SK-N-SH (cell line): ENCODE data around the gene GDF9. TPM values are rescaled to one million over a fixed set of nuclear protein-coding genes. Genes with fewer than 3 reads are reported as not detected.

ENCODE experiments used
- CTCF ChIA-PET: fragments of 300-600, 350-600 bp; formaldehyde crosslinking; extraction: SDS; loops from one replicate; lab custom pipeline; 2021; lab: Yijun Ruan, JAX
- POLR2A ChIA-PET: fragments of 350-600 bp; sonication (Branson Sonifier 250); formaldehyde crosslinking; extraction: SDS; loops from one replicate; lab custom pipeline; 2020; ENCODE audit warnings: antibody characterized with exemption, inconsistent platforms; lab: Yijun Ruan, JAX
- DNase-seq: peaks from one replicate; pipeline ENCODE4 v3.0.0; 2012
- H2AFZ ChIP-seq: fragments of 200-600 bp; sonication (generic); 2 replicates; pipeline ENCODE4 v1.8.1; 2016; ENCODE audit warnings: antibody characterized with exemption, mild to moderate bottlenecking, low read depth
- H3F3A ChIP-seq: fragments of 200-600 bp; sonication (generic); replicated peaks from 2 replicates; pipeline ENCODE3; 2016; ENCODE audit warnings: antibody characterized with exemption, mild to moderate bottlenecking; ENCODE audit not compliant: insufficient read depth
- H3K27ac ChIP-seq, 2 experiments: fragments of 200-500 bp in 1 of 2; fragments of 200-600 bp in 1 of 2; sonication (Bioruptor generic) in 1 of 2; sonication (generic), shearing (Covaris generic) in 1 of 2; 2 replicates each; pipeline versions ENCODE4 v1.5.1 to v1.6.1; 2014 to 2016; ENCODE audit warnings: low read depth in 2 of 2, inconsistent platforms in 1 of 2, low read length in 1 of 2, mild to moderate bottlenecking in 1 of 2, mixed read lengths in 1 of 2
- H3K27me3 ChIP-seq: fragments of 200-600 bp; sonication (generic), shearing (Covaris generic); 2 replicates; pipeline ENCODE4 v1.6.1; 2016; ENCODE audit warnings: mixed run types; ENCODE audit not compliant: insufficient read depth
- H3K36me3 ChIP-seq, 2 experiments: fragments of 200-500 bp in 1 of 2; fragments of 200-600 bp in 1 of 2; sonication (Bioruptor generic) in 1 of 2; sonication (generic) in 1 of 2; replicated peaks in 1 of 2; 2 replicates each; pipeline versions ENCODE3 to v1.5.1; 2014 to 2016; ENCODE audit warnings: low read length in 1 of 2, mild to moderate bottlenecking in 1 of 2; ENCODE audit not compliant: insufficient read depth in 2 of 2, control insufficient read depth in 1 of 2
- H3K4me1 ChIP-seq, 2 experiments: fragments of 200-500 bp in 1 of 2; fragments of 200-600 bp in 1 of 2; sonication (Bioruptor generic) in 1 of 2; sonication (generic), shearing (Covaris generic) in 1 of 2; 2 replicates each; pipeline versions ENCODE4 v1.5.1 to v1.6.1; 2014 to 2016; ENCODE audit warnings: low read depth in 1 of 2, low read length in 1 of 2, mixed run types in 1 of 2; ENCODE audit not compliant: insufficient read depth in 2 of 2, control insufficient read depth in 1 of 2
- H3K4me2 ChIP-seq: fragments of 200-600 bp; sonication (generic), shearing (Covaris generic); 2 replicates; pipeline ENCODE4 v1.6.1; 2017; ENCODE audit warnings: mixed run types
- H3K4me3 ChIP-seq, 2 experiments: fragments of 200-500 bp in 1 of 2; fragments of 200-600 bp in 1 of 2; sonication (Bioruptor generic) in 1 of 2; sonication (generic), shearing (Covaris generic) in 1 of 2; 2 replicates each; pipeline versions ENCODE4 v1.5.1 to v1.8.1; 2014 to 2016; ENCODE audit warnings: low read depth in 2 of 2, inconsistent platforms in 1 of 2, low read length in 1 of 2, mild to moderate bottlenecking in 1 of 2, mixed read lengths in 1 of 2, moderate library complexity in 1 of 2
- H3K79me2 ChIP-seq: fragments of 200-600 bp; sonication (generic); 2 replicates; pipeline ENCODE4 v1.8.1; 2017; ENCODE audit warnings: mild to moderate bottlenecking; ENCODE audit not compliant: insufficient read depth
- H3K9ac ChIP-seq: fragments of 200-600 bp; sonication (generic); 2 replicates; pipeline ENCODE4 v1.6.1; 2017; ENCODE audit warnings: mixed run types
- H3K9me2 ChIP-seq: fragments of 200-600 bp; sonication (generic); 2 replicates; pipeline ENCODE4 v1.6.1; 2017; ENCODE audit warnings: mixed run types
- H3K9me3 ChIP-seq: fragments of 200-600 bp; sonication (generic); 2 replicates; pipeline ENCODE4 v1.6.1; 2017; ENCODE audit warnings: mixed run types, mild to moderate bottlenecking, moderate library complexity
- H4K20me1 ChIP-seq: fragments of 200-600 bp; sonication (generic); 2 replicates; pipeline ENCODE4 v1.6.1; 2017; ENCODE audit warnings: mild to moderate bottlenecking, mixed run types; ENCODE audit not compliant: insufficient read depth
- CHD2 ChIP-seq: fragments of 150-350 bp; IDR thresholded peaks from 2 replicates; pipeline ENCODE4 v1.6.1; 2018; ENCODE audit warnings: low read length; ENCODE audit not compliant: partially characterized antibody
- CTCF ChIP-seq: fragments of 200-600 bp; sonication (generic); IDR thresholded peaks from 2 replicates; pipeline ENCODE4 v1.6.1; 2017; ENCODE audit warnings: antibody characterized with exemption, mild to moderate bottlenecking, moderate library complexity
- NFIC ChIP-seq: IDR thresholded peaks from 2 replicates; pipeline ENCODE4 v1.4.0; 2012; ENCODE audit warnings: borderline replicate concordance
- RAD21 ChIP-seq: IDR thresholded peaks from 2 replicates; pipeline ENCODE4 v1.6.1; 2012; ENCODE audit warnings: mild to moderate bottlenecking, low read length
- REST ChIP-seq: IDR thresholded peaks from 2 replicates; pipeline ENCODE4 v1.6.1; 2012; ENCODE audit warnings: mild to moderate bottlenecking, low read depth, low read length, moderate library complexity
- RXRA ChIP-seq: IDR thresholded peaks from 2 replicates; pipeline ENCODE4 v1.4.0; 2012; ENCODE audit warnings: low read depth, mild to moderate bottlenecking, borderline replicate concordance
- SMC3 ChIP-seq: IDR thresholded peaks from 2 replicates; pipeline ENCODE4 v1.6.1; 2012; ENCODE audit warnings: low read depth, low read length, improper control_type of control experiment
- WGBS: methylation state at CpG from one replicate; pipeline ENCODE4 v1.1.6; 2017; ENCODE audit warnings: low lambda C conversion rate; 5-methylcytosine and 5-hydroxymethylcytosine counted together
- polyA plus RNA-seq, 3 experiments: library from polyadenylated mRNA; depleted of rRNA; stranded (reverse); fragments of >200 nt; gene quantifications; 2 replicates each; pipeline ENCODE4 v1.2.3, GENCODE V29; 2012

GDF9 gene
- polyA plus RNA-seq, 1 of the 3 experiments (the other 2 are of a cell fraction) = 0.82 TPM

- CTCF ChIA-PET = interaction anchor here (0.8 to 4.2 kb wide), 32 partner anchors 9 to 599 kb away, joined by 3 to 43 read pairs (median 4); partner anchors contain the start of genes GDF9, HSPA4, SHROOM1 and UQCRQ
- H3K9me3 ChIP-seq = no peaks in the 10 kb centered on the region
- no peaks in the 10 kb centered on the region for H3K9me2 ChIP-seq
- no peak overlapping the region for H2AFZ ChIP-seq
- peaks cover 37% of the 10 kb centered on the region for H3F3A ChIP-seq
- H3K9ac ChIP-seq = no peak overlapping the region
- TF ChIP-seq RXRA (no peak), CTCF (peak; percentile 73), RAD21 (peak; percentile 65), NFIC (no peak), SMC3 (peak; percentile 80), REST (no peak)
- peak overlapping the region in 1 of 2 experiments; percentile 32; a peak in 2 of 4 replicates for H3K27ac ChIP-seq
- no peaks in the 10 kb centered on the region; a peak in 1 of 4 replicates for H3K4me1 ChIP-seq
- DNase-seq = peak; percentile 53
- no peaks in the 10 kb centered on the region for H3K27me3 ChIP-seq
- peaks cover 5% of the 10 kb centered on the region; the same call in 1 of the 2 replicates for H4K20me1 ChIP-seq
- peaks cover 2% of the 10 kb centered on the region; the same call in 1 of the 2 replicates for H3K79me2 ChIP-seq
- POLR2A ChIA-PET = no interaction called here
- H3K4me3 ChIP-seq = no peak overlapping the region
- peaks cover 74 to 81% of the 10 kb centered on the region in 2 experiments for H3K36me3 ChIP-seq
- no peak overlapping the region for H3K4me2 ChIP-seq
- WGBS = 55% methylated on average over 2 of the region's 2 CpGs
Observed at GRCh38 chr5:132883261-132883834, 17.1 kb upstream of the GDF9 start.

DNA sequence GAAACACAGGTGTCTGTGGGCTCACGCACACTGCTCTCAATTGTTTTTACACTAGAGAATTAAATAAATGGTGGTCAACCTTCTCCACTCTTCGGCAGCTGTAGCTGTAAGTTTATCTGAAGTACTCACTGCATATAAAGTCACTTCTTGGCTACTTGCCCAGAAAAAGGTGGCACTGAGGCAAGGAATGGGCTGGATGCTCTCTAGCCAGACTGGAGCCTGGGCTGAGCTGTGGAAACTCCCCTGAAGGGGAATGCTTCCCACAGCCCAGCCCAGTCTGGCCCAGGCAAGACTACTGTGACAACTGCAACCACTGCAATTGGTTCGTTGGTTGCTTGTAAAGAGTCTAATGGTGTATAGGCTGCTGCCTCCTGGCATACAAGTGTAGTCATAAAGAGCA lies 11.7 kb upstream of the GDF9 start:
- Histone ChIP-seq H3K4me3 (no peak overlapping the region), H3K9me2 (no peaks in the 10 kb centered on the region), H3K27ac (no peak overlapping the region), H4K20me1 (0 out of 2 replicates have a peak, but pooled peaks cover 3% of the 10 kb centered on the region), H3K79me2 (no peaks in the 10 kb centered on the region; the same call in 1 of the 2 replicates), H3K9ac (no peak overlapping the region), H3K9me3 (no peaks in the 10 kb centered on the region), H3K27me3 (no peaks in the 10 kb centered on the region), H3K4me1 (peaks cover 0 to 4% of the 10 kb centered on the region in 2 experiments; a peak in 2 of 4 replicates), H3K4me2 (no peak overlapping the region), H2AFZ (no peak overlapping the region), H3F3A (peaks cover 16% of the 10 kb centered on the region), H3K36me3 (peaks cover 87 to 91% of the 10 kb centered on the region in 2 experiments)
- ChIA-PET POLR2A (no interaction called here), CTCF (interaction anchor here (0.8 kb wide), 1 partner anchor 58 kb away, joined by 5 read pairs; no protein-coding TSS in a partner anchor)
- TF ChIP-seq CHD2 = no peak
- peak; percentile 10; the same call in 1 of the 2 replicates for TF ChIP-seq NFIC
- WGBS = 74% methylated on average over 3 of the region's 3 CpGs
- no peak for DNase-seq
